Measurements from ENCODE around the gene SOX14.

GRCh38 chr3:137765310-137766033 is 1.4 kb downstream of the SOX14 start:
- TF ChIP-seq SIN3A (IDR thresholded peaks at IDR 0.05; ENCODE audit: borderline replicate concordance, low read depth, low read length) (no peak), USF2 (IDR thresholded peaks at IDR 0.05; ENCODE audit: borderline replicate concordance, low read depth, low read length) (no peak), CTCF (IDR thresholded peaks at IDR 0.05) (no peak), USF1 (IDR thresholded peaks at IDR 0.05; ENCODE audit: borderline replicate concordance, low read depth) (no peak), GABPA (IDR thresholded peaks at IDR 0.05; ENCODE audit: low read depth) (no peak), RXRA (IDR thresholded peaks at IDR 0.05; ENCODE audit: borderline replicate concordance, low read depth) (no peak), MXI1 (IDR thresholded peaks at IDR 0.05; ENCODE audit: low read depth, low read length) (no peak), FOSL2 (IDR thresholded peaks at IDR 0.05; ENCODE audit: borderline replicate concordance, low read depth) (no peak), ELF1 (IDR thresholded peaks at IDR 0.05) (no peak), MEF2A (IDR thresholded peaks at IDR 0.05; ENCODE audit: borderline replicate concordance, low read depth) (no peak)

Data from SK-N-SH (cell line).